Right cardiac atrium (tissue), 5 donors: ENCODE data around the gene ASB12. TPM values are rescaled to one million over a fixed set of nuclear protein-coding genes. Genes with fewer than 3 reads are reported as not detected.
A peak's percentile ranks its signal among the peaks of the same experiment; 100 is the strongest.

Experiments used
- ATAC-seq, 2 donors: fragments of 200-7000 bp; cut with Tn5 transposase; one replicate each; pipeline versions ENCODE4 v1.8.0 to v1.9.1; 2020; ENCODE audit warnings: moderate library complexity in 2 of 2, mild to moderate bottlenecking in 1 of 2
- DNase-seq, 3 donors: peaks; one replicate each; pipeline ENCODE4 v3.0.0-alpha.2; 2020
- H3K27ac ChIP-seq: one replicate; pipeline ENCODE4 v1.5.1; 2013; ENCODE audit warnings: mild to moderate bottlenecking, low read length, control low read depth, moderate library complexity
- H3K27me3 ChIP-seq: one replicate; pipeline ENCODE4 v1.6.1; 2013; ENCODE audit not compliant: control insufficient read depth, insufficient read depth
- H3K4me1 ChIP-seq: one replicate; pipeline ENCODE4 v1.6.1; 2013; ENCODE audit warnings: low read length; ENCODE audit not compliant: control insufficient read depth, insufficient read depth
- H3K4me3 ChIP-seq: one replicate; pipeline ENCODE4 v1.5.1; 2013; ENCODE audit warnings: low read length, control low read depth
- H3K9me3 ChIP-seq: one replicate; pipeline ENCODE4 v1.6.1; 2013; ENCODE audit warnings: low read length; ENCODE audit not compliant: control insufficient read depth
- WGBS: extraction: QIAGEN DNeasy Blood & Tissue Kit; methylation state at CpG from one replicate; pipeline ENCODE4 v1.1.7; 2013; 5-methylcytosine and 5-hydroxymethylcytosine counted together
- intact Hi-C, 4 donors: fragments of 100-400 bp; cut with DNase I; formaldehyde crosslinking; loops; one replicate each; pipeline versions ENCODE4 v1.11.0 to v1.14.0; 2022 to 2023
- polyA plus RNA-seq: library from polyadenylated mRNA; stranded (reverse); fragments of 200-250 nt; gene quantifications from one replicate; pipeline ENCODE4 v1.2.3, GENCODE V29; 2013
- total RNA-seq, 4 donors: library from RNA; stranded (reverse); fragmentation: NEBNext Ultra II Directional; extraction: Animal tissue kit (Norgen Biotek cat#: 25700); gene quantifications; one replicate each; pipeline ENCODE4 v1.2.1, GENCODE V29; 2021
- donor health status: healthy with polysubstance abuse.
- donor health status: DM: no; HTN: yes; CAD: no.
- donor health status: DM: no; HTN: no; CAD: no.
- donor health status: DM: no; HTN: yes; CAD: no; lungs with severe emphysema.
- donor health status: DM: yes; HTN: yes; CAD: no.

ASB12 gene
- total and polyA plus RNA-seq, 5 donors, result 0.45 to 1.4 (median 0.94) TPM

DNA sequence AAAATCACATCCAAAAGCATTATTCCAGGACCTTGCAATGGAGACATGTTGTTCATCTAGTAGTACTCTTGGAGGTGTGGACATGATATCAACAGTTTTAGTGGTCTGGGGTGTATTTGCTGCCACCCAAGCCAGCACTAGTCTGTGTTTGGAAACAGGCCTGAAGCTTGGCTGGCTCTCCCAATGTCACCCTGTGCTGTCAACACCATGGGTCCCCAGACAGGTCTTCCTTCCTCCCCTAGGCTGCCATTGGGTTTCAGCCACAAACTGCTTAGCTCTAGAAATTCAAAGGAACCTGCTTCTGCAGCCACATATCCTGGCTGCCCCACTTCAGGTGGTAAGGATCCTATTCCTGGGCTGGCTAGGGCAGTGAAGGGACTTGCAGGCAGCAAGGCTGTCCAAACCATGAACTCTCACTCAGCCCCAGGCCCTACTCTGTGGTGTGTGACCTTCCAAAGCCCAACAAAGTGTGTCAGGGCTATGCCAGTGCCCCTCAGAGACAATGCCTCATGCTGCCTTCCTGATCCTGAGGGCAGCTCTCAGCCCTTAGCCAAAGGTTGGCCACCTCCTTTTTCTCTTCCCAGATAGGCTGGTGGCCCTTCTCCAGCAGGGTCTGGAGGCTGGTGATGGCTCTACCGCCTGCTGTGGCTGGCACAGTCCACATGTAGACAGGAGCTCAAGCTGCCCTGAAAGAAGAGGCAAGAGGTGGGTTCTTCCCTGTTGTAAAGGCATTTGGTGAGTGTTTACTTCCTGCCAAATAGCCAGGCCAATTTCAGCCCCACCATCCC, 43.2 kb downstream of the ASB12 start:
- DNase-seq (peak; percentile 23 to 68 (median 66)), ATAC-seq (peak; percentile 79 to 95)
- Histone ChIP-seq H3K9me3 (no peaks in the 10 kb centered on the region), H3K27ac (peak overlapping the region; percentile 64), H3K4me3 (no peak overlapping the region), H3K4me1 (peaks cover 21% of the 10 kb centered on the region), H3K27me3 (no peaks in the 10 kb centered on the region)
- intact Hi-C loops, result no loop called here
- 80% methylated on average over 1 of the region's 1 CpG for WGBS

DNA sequence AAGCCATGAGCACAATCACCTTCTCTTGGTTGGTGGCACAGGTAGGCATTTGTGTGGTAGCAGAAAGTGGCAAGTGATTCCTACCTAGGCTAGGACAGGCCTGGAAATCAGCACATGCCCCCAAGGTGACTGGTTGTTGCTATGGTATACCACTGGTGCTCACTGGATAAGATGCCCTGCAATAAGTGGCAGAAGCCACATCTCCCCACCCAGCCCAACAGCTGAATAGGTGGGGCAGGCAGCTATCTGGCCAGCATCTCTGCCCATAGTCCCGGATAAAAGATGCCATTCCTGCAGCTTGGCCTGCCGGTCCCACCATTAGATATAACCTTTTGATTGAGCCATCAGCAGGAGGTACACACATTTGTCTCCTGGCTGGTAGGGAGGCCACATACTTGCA, 46.0 kb downstream of the ASB12 start:
- Histone ChIP-seq H3K9me3 (no peaks in the 10 kb centered on the region), H3K27me3 (no peaks in the 10 kb centered on the region), H3K27ac (no peak overlapping the region), H3K4me1 (peaks cover 21% of the 10 kb centered on the region), H3K4me3 (no peak overlapping the region)
- ATAC-seq (no peak), DNase-seq (no peak)
- WGBS, result 68% methylated on average over 2 of the region's 2 CpGs
- intact Hi-C loops, result no loop called here

DNA sequence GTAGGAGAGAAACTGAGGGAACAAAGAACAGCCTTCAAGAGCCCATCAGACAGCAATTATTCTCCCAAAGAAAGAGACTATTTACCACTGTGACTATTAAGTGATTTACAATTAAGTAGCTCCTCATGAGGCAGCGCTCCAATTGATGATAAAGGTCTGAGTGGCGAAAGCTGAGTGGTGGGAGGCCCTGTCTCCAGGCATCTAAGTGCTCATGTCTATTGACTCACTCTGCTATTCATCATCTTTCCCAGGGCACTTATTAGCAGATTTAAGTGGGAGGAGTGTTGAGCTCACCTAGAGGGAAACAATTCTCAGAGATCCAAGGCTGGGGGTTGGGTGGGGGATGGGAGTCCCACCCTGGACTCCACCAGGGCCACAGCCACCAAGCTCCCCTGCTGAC, 48.2 kb downstream of the ASB12 start:
- H3K4me3 ChIP-seq, result no peak overlapping the region
- no peak overlapping the region for H3K27ac ChIP-seq
- no peaks in the 10 kb centered on the region for H3K9me3 ChIP-seq
- ATAC-seq (no peak), DNase-seq (no peak)
- intact Hi-C loops, result no loop called here
- peaks cover 13% of the 10 kb centered on the region for H3K4me1 ChIP-seq
- no peaks in the 10 kb centered on the region for H3K27me3 ChIP-seq
- WGBS, result 80% methylated on average over 2 of the region's 2 CpGs

- DNase-seq (no peak), ATAC-seq (no peak)
- Histone ChIP-seq H3K27ac (no peak overlapping the region), H3K4me1 (no peaks in the 10 kb centered on the region), H3K9me3 (no peaks in the 10 kb centered on the region), H3K27me3 (no peaks in the 10 kb centered on the region), H3K4me3 (no peak overlapping the region)
- intact Hi-C loops, result no loop called here
Observed at GRCh38 chrX:64176876-64177275, 53.5 kb downstream of the ASB12 start.

Other genes starting within 250 kb of the ASB12 start
- 1 to 10 TPM; 5.5 to 7.5 (median 5.7) TPM for gene AMER1, start 24.9 kb downstream of the ASB12 start, total RNA-seq
- gene AMER1, start 24.9 kb downstream of the ASB12 start, polyA plus RNA-seq, result 2.4 TPM
- 1 to 10 TPM in 1 of 4 donors, under 1 TPM in 3; 0.56 to 1.5 (median 0.73) TPM for gene MTMR8, start 164.8 kb upstream of the ASB12 start, total RNA-seq
- gene MTMR8, start 164.8 kb upstream of the ASB12 start, polyA plus RNA-seq, result 0.32 TPM